Measurements from ENCODE around the gene FBXO2. TPM values are rescaled to one million over a fixed set of nuclear protein-coding genes. Genes with fewer than 3 reads are reported as not detected.

FBXO2 gene
- total and polyA plus RNA-seq, 9 of the 15 experiments (the other 6 are each of a cell fraction or from before 2014, with no cell fraction given) = 0.04 to 1.9 (median 0.27) TPM

GRCh38 chr1:11657654-11658053, 3.4 kb upstream of the FBXO2 start:
- H3K27ac ChIP-seq (ENCODE audit: extremely low read depth, low read depth, low read length) = no peak overlapping the region
- WGBS (ENCODE audit: insufficient coverage, low coverage, missing lambda C conversion rate) = 72% methylated on average over 6 of the region's 6 CpGs
- no TSS peak for BruUV-seq (replicated peaks)
- no peaks in the 10 kb centered on the region for H3K9me1 ChIP-seq (ENCODE audit: control insufficient read depth, insufficient read depth, low read length)
- H3K4me2 ChIP-seq (ENCODE audit: insufficient read depth, low read length) = no peak overlapping the region
- DNase-seq (ENCODE audit: extremely low read depth in 1 of 4, low spot score in 3 of 4) = no peak
- peak; percentile 100 for TF ChIP-seq NFIX (CRISPR knock-in tag; IDR thresholded peaks at IDR 0.05; ENCODE audit: low read depth)
- peak; percentile 100 for TF ChIP-seq NFIC (IDR thresholded peaks at IDR 0.05)
- TF ChIP-seq, protein P1, sequence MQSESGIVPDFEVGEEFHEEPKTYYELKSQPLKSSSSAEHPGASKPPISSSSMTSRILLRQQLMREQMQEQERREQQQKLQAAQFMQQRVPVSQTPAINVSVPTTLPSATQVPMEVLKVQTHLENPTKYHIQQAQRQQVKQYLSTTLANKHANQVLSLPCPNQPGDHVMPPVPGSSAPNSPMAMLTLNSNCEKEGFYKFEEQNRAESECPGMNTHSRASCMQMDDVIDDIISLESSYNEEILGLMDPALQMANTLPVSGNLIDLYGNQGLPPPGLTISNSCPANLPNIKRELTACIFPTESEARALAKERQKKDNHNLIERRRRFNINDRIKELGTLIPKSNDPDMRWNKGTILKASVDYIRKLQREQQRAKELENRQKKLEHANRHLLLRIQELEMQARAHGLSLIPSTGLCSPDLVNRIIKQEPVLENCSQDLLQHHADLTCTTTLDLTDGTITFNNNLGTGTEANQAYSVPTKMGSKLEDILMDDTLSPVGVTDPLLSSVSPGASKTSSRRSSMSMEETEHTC (IDR thresholded peaks at IDR 0.05) = no peak
- peak in 1 of 2 experiments; percentile 41; a peak in 2 of 4 replicates for TF ChIP-seq RAD21 (CRISPR knock-in tag; conservative IDR thresholded peaks at IDR 0.05 in 1 of 2, IDR thresholded peaks at IDR 0.05 in 1 of 2)
- TF ChIP-seq NFE2 (IDR thresholded peaks at IDR 0.05; ENCODE audit: low read depth) = no peak
- TF ChIP-seq SMAD1 (IDR thresholded peaks at IDR 0.05; ENCODE audit: low read depth, low read length, partially characterized antibody) = peak; percentile 97
- ATAC-seq = no peak
- H2AFZ ChIP-seq (ENCODE audit: low read depth, low read length) = no peak overlapping the region
- ChIA-PET CTCF (ENCODE audit: low intra/inter-chr PET ratio) (no interaction called here), POLR2A (interaction anchor here (0.7 kb wide), 1 partner anchor 31 kb away, joined by 3 read pairs; no protein-coding TSS in a partner anchor)
- H3K36me3 ChIP-seq (ENCODE audit: control insufficient read depth, insufficient read depth, low read length) = peaks cover 19% of the 10 kb centered on the region; the same call in 2 of the 3 replicates
- no peak overlapping the region for H3K4me3 ChIP-seq
- H3K9ac ChIP-seq (ENCODE audit: insufficient read depth in 1 of 2, low read depth in 2 of 2, low read length in 2 of 2) = no peak overlapping the region
- H3K4me1 ChIP-seq (replicated peaks in 1 of 2; ENCODE audit: control insufficient read depth in 2 of 2, insufficient read depth in 2 of 2, low read length in 2 of 2) = peaks cover 4 to 44% of the 10 kb centered on the region in 2 experiments; a peak in 4 of 5 replicates
- H4K20me1 ChIP-seq (replicated peaks; ENCODE audit: control insufficient read depth, insufficient read depth, low read length) = no peaks in the 10 kb centered on the region
- H3K27me3 ChIP-seq (ENCODE audit: control insufficient read depth in 2 of 2, insufficient read depth in 2 of 2, low read length in 2 of 2) = no peaks in the 10 kb centered on the region
- no peaks in the 10 kb centered on the region; the same call in 1 of the 2 replicates for H3K9me3 ChIP-seq (replicated peaks; ENCODE audit: control insufficient read depth, insufficient read depth, low read depth, low read length)
- FAIRE-seq = no peak
- intact Hi-C loops (cut with micrococcal nuclease) = no loop called here
- no peaks in the 10 kb centered on the region for H3K79me2 ChIP-seq (ENCODE audit: control insufficient read depth, insufficient read depth, low read length)
- in situ Hi-C loops (cut with MboI) = loop anchor here (5.0 kb wide), 1 partner anchor 60 kb away; no protein-coding TSS in a partner anchor

Measured in K562 (cell line).